NCI-H1694 treated with DMSO at 0.1 percent for 48 hours (cell line): ENCODE measurements around the gene FCSK.

Experiments
- DNase-seq: peaks from one replicate; lab custom pipeline; 2025; lab: John Stamatoyannopoulos, UW

FCSK gene

GRCh38 chr16:70455910-70456309 lies 1.5 kb downstream of the FCSK start:
- no peak for DNase-seq

- DNase-seq, result no peak
These were observed 3.2 kb downstream of the FCSK start for GRCh38 chr16:70457446-70458166.

- DNase-seq, result no peak
These were observed 6.4 kb downstream of the FCSK start for GRCh38 chr16:70460737-70461261.

- DNase-seq, result no peak
These were observed 8.8 kb downstream of the FCSK start for GRCh38 chr16:70463235-70463634.

GRCh38 chr16:70465999-70466804 lies 11.8 kb downstream of the FCSK start:
- no peak for DNase-seq

- DNase-seq, result no peak
These were observed 12.3 kb downstream of the FCSK start for GRCh38 chr16:70466805-70467076.

GRCh38 chr16:70467113-70467512 lies 12.7 kb downstream of the FCSK start:
- no peak for DNase-seq

- no peak for DNase-seq
These were observed 13.2 kb downstream of the FCSK start for GRCh38 chr16:70467608-70468007.

GRCh38 chr16:70468776-70469525 lies 14.6 kb downstream of the FCSK start:
- no peak for DNase-seq

- DNase-seq, result no peak
These were observed 15.9 kb downstream of the FCSK start for GRCh38 chr16:70470141-70470926.

GRCh38 chr16:70470927-70471341 lies 16.5 kb downstream of the FCSK start:
- no peak for DNase-seq

GRCh38 chr16:70472786-70473433 lies 18.5 kb downstream of the FCSK start:
- DNase-seq, result no peak

GRCh38 chr16:70473446-70474319 lies 19.3 kb downstream of the FCSK start:
- DNase-seq, result no peak

GRCh38 chr16:70474320-70475053 lies 20.1 kb downstream of the FCSK start:
- DNase-seq, result no peak

- DNase-seq, result no peak
These were observed 20.9 kb downstream of the FCSK start for GRCh38 chr16:70475054-70475871.

GRCh38 chr16:70476272-70477020 lies 22.1 kb downstream of the FCSK start:
- peak; percentile 50 for DNase-seq

- DNase-seq, result no peak
These were observed 23.8 kb downstream of the FCSK start for GRCh38 chr16:70478169-70478568.

- no peak for DNase-seq
These were observed 24.5 kb downstream of the FCSK start for GRCh38 chr16:70478912-70479341.
